HFF-Myc (cell line): ENCODE results near the gene IFT25.
A peak's percentile ranks its signal among the peaks of the same experiment; 100 is the strongest.

Source experiments
- DNase-seq: peaks from one replicate; pipeline ENCODE4 v3.0.0-alpha.2; 2011; ENCODE audit warnings: low read depth; ENCODE audit errors: extremely low read depth
- H3K4me3 ChIP-seq: replicated peaks from 2 replicates; pipeline ENCODE4 v1.5.1; 2011; ENCODE audit warnings: low read depth, mild to moderate bottlenecking, control low read depth, low read length
- CTCF ChIP-seq: IDR thresholded peaks from 2 replicates; pipeline ENCODE4 v1.5.1; 2012; ENCODE audit warnings: mild to moderate bottlenecking, low read depth, low read length, control low read depth; ENCODE audit errors: missing control alignments

The IFT25 gene

DNA sequence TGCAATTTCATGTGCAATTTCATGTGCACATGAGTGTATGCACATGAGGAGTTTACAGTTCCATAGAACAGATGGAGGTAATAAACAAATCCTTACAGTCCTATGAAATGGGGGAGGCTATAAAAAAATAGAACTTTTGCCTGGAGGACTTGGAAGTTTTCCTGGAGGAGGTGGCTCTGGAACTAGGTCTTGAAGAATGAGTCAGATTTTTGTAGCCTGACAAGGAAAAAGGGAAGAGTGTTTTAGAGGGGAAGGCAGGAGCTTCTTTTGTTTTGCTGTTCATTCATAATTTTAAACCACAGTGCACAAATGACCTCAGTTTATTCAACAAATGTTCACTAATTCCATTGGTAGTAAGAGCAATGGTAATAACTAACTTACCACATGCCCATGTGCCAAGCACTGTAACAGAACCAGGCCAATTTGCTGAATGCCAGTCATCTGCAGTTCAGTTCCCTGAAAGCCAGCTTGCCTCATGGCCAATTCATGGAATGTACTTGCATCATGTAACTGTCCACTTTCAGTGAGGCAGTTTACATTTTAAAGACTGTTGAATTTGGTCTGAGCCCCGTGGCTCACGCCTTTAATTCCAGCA lies 48.8 kb downstream of the IFT25 start:
- H3K4me3 ChIP-seq: no peak overlapping the region
- peak; percentile 88 for DNase-seq
- no peak for TF ChIP-seq CTCF

DNA sequence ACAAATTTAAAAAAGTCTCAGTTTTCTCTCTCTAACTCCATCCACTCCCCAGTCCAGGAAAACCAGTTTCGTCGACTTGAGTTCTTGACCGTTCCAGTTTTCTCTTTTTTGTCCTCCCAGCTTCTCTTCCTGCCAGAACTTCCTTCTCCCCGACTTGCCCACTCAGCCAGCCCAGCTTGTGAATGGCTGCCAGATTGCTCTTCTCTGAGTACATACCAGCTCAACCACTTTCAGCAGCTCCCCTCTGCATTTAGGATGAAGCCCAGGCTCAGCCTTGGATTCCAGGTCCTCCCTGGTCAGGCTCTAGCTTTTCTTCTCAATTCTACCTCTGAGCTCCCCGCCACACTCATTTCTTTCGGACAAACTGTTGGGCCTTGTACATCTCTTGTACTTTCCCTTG lies 50.1 kb downstream of the IFT25 start:
- DNase-seq: no peak
- H3K4me3 ChIP-seq: no peak overlapping the region
- TF ChIP-seq CTCF: no peak

- no peak for TF ChIP-seq CTCF
- no peak overlapping the region for H3K4me3 ChIP-seq
- DNase-seq: no peak
Observed at GRCh38 chr1:53894644-53895043, 50.9 kb downstream of the IFT25 start.

DNA sequence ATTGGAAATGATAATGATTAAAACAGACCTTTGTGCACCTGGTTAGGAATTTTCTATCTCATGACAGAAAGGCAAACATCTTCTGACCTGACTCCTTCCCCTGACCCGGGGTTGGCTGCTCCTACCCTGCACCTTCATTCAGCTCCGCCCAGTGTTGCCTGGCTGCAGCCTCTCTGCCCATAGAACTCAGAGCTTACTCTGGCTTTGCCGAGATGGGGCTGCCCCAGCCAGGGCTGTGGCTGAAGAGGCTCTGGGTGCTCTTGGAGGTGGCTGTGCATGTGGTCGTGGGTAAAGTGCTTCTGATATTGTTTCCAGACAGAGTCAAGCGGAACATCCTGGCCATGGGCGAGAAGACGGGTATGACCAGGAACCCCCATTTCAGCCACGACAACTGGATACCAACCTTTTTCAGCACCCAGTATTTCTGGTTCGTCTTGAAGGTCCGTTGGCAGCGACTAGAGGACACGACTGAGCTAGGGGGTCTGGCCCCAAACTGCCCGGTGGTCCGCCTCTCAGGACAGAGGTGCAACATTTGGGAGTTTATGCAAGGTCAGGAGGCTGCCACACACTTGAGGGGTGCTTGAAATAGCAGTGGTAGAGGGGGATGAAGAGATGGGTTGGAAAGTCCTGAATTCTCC lies 51.4 kb downstream of the IFT25 start, which contains the start of gene DIO1:
DIO1 (plus strand) TSS at position 189 of the 638 bp plus-strand sequence; CDS start at position 213, 24 bp downstream.
- no peak for TF ChIP-seq CTCF
- DNase-seq: no peak
- H3K4me3 ChIP-seq: no peak within 1 kb of the TSS

GRCh38 chr1:53892911-53893310 lies 52.6 kb downstream of the IFT25 start:
- TF ChIP-seq CTCF: no peak
- no peak for DNase-seq
- H3K4me3 ChIP-seq: no peak overlapping the region

DNA sequence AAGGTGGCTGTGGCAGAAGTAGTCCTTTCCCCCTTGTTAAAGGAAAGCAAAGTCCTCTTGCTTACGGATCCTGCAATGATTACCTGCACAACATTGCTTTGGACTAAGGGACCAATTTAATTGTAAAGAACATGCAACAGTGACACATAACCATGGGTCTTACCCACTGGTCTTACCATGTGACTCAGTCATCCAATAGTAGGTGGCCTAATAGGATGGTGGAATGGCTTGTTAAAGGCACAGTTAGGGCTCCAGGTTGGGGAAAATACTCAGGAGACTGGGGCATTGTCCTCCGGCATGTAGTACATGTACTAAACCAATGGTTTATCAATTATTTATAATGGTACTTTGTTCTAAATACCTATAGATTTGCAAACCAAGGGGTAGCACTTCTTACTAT lies 53.8 kb downstream of the IFT25 start:
- no peak for TF ChIP-seq CTCF
- no peak for DNase-seq
- no peak overlapping the region for H3K4me3 ChIP-seq
